Left ventricle myocardium inferior (tissue), 1 donor: ENCODE measurements around the gene CLP1. TPM values are rescaled to one million over a fixed set of nuclear protein-coding genes. Genes with fewer than 3 reads are reported as not detected.

Experiments used
- DNase-seq: peaks from one replicate; pipeline ENCODE4 v3.0.0-alpha.2; 2020
- H3K27ac ChIP-seq: fragments of 200-600 bp; replicated peaks from 2 replicates; pipeline ENCODE4 v1.8.0; 2021
- H3K27me3 ChIP-seq: fragments of 200-600 bp; 2 replicates; pipeline ENCODE4 v1.8.0; 2021; ENCODE audit warnings: low read depth
- H3K36me3 ChIP-seq: fragments of 200-600 bp; 2 replicates; pipeline ENCODE4 v1.8.0; 2021
- H3K4me1 ChIP-seq: fragments of 200-600 bp; 2 replicates; pipeline ENCODE4 v1.8.0; 2021
- H3K4me3 ChIP-seq: fragments of 200-600 bp; 2 replicates; pipeline ENCODE4 v1.8.0; 2021; ENCODE audit warnings: mild to moderate bottlenecking, moderate library complexity
- H3K9me3 ChIP-seq: fragments of 200-600 bp; replicated peaks from 2 replicates; pipeline ENCODE4 v1.8.0; 2021
- intact Hi-C: fragments of 100-400 bp; cut with micrococcal nuclease; formaldehyde crosslinking; loops from one replicate; pipeline ENCODE4 v1.11.0; 2022
- total RNA-seq: library from RNA; stranded (reverse); fragmentation: NEBNext Ultra II Directional; extraction: Animal tissue kit (Norgen Biotek cat#: 25700); gene quantifications from one replicate; pipeline ENCODE4 v1.2.1, GENCODE V29; 2021
- TF ChIP-seq, protein P1 (sequence below): fragments of 200-600 bp; IDR thresholded peaks from 2 replicates; pipeline ENCODE4 v1.8.0; 2021; ENCODE audit warnings: antibody characterized with exemption, mild to moderate bottlenecking, borderline replicate concordance
- donor health status: DM: no; HTN: yes; CAD: no; lungs with severe emphysema.

Gene CLP1
- total RNA-seq, 1 donor from 2014 or later: 6.0 TPM

DNA sequence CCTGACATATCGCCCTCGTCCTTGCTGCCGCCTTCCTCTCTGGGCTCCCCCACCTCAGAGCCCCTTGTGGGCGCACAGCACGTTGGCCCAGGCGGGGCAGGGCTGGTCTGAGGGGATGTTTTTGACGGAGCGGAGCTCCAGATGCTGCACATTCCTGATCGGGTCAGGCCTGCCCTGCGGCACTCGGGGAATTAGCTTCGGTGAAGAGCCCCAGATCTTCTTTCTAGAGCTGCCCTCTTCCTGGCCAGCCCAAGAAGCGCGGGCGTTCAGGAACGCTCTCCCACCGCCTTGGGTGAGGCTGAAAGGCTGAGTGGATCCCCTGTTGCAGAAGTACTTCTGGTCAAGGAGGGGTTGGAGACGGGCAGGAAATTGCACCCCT lies 19.9 kb upstream of the CLP1 start:
- Histone ChIP-seq H3K27ac (peak overlapping the region; percentile 83), H3K4me3 (peak overlapping the region; percentile 93), H3K9me3 (no peaks in the 10 kb centered on the region), H3K4me1 (peaks cover 40% of the 10 kb centered on the region), H3K36me3 (no peaks in the 10 kb centered on the region), H3K27me3 (peaks cover 11% of the 10 kb centered on the region)
- no peak for DNase-seq
- intact Hi-C loops: no loop called here
- TF ChIP-seq, protein P1, sequence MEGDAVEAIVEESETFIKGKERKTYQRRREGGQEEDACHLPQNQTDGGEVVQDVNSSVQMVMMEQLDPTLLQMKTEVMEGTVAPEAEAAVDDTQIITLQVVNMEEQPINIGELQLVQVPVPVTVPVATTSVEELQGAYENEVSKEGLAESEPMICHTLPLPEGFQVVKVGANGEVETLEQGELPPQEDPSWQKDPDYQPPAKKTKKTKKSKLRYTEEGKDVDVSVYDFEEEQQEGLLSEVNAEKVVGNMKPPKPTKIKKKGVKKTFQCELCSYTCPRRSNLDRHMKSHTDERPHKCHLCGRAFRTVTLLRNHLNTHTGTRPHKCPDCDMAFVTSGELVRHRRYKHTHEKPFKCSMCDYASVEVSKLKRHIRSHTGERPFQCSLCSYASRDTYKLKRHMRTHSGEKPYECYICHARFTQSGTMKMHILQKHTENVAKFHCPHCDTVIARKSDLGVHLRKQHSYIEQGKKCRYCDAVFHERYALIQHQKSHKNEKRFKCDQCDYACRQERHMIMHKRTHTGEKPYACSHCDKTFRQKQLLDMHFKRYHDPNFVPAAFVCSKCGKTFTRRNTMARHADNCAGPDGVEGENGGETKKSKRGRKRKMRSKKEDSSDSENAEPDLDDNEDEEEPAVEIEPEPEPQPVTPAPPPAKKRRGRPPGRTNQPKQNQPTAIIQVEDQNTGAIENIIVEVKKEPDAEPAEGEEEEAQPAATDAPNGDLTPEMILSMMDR: no peak

DNA sequence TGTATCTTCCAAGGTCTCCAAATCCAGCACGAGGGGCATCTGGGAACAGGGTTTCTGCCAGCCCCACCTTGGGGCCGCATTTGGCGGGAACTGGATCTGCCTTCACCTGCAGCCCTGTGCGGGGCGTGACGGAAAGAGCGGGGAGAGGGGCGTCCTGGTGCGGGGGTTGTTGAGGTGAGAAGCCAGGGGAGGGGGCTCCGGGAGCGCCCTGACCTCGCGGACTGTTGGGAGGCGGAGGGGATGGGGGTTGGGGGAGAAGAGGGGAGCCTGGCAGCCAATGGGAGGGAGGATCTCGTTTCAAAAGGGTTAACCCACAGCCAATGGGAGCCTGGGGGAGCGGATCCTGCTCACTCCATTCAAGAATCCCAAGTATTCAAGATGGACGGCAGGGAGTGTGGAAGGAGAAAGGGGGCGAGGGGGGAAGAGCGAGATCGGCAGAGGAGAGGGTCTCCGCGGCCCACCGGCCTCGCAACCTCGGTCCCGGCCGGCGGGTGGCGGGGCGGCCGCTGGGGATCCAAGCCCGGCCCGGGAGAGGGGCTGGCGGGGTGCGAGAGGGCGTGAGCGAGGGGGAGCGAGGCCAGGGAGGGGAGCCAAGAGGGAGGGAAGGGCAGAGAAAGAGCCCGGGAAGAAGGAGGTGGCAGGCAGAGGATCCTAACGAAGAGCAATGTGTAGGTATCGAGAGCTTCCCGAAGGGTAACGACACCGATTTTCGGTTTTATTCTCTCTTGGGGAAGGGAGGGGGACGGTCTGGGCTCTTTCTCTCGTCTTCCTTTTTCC lies 19.4 kb upstream of the CLP1 start:
- TF ChIP-seq, protein P1: no peak
- peak; percentile 63 for DNase-seq
- H3K4me1 ChIP-seq: peaks cover 40% of the 10 kb centered on the region
- no peaks in the 10 kb centered on the region for H3K9me3 ChIP-seq
- peak overlapping the region; percentile 93 for H3K4me3 ChIP-seq
- intact Hi-C loops: no loop called here
- no peaks in the 10 kb centered on the region for H3K36me3 ChIP-seq
- H3K27ac ChIP-seq: peak overlapping the region; percentile 83
- H3K27me3 ChIP-seq: peaks cover 8% of the 10 kb centered on the region

DNA sequence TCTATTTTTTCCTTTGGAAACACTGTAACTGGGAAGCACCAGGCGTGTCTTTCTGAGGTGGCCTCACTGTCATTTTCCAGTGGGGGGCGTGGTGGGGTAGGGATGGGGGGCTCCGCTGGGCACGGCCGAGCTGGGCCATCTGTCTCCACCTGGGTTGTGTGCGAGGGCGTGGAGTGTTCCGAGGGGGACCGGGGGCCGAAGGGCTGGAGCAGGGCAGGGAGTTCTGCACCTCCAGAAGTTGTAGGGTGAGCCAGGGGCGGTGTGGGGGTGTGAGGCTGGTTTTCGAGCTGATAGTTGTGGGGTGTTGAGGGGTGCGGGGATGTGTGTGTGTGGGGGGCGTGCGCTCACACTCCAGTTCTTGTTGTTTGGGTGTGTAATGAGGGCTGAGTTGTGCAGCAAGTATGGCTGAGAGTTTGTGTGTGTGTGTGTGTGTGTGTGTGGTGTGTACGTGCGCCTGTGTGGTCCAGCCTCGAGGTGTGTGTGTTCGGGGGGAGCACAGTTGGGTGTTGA lies 18.7 kb upstream of the CLP1 start:
- H3K27ac ChIP-seq: peak overlapping the region; percentile 83
- H3K4me3 ChIP-seq: peak overlapping the region; percentile 93
- no peaks in the 10 kb centered on the region for H3K9me3 ChIP-seq
- H3K4me1 ChIP-seq: peaks cover 42% of the 10 kb centered on the region
- no peaks in the 10 kb centered on the region for H3K36me3 ChIP-seq
- peaks cover 3% of the 10 kb centered on the region for H3K27me3 ChIP-seq
- no peak for DNase-seq
- intact Hi-C loops: no loop called here
- TF ChIP-seq, protein P1: no peak

DNA sequence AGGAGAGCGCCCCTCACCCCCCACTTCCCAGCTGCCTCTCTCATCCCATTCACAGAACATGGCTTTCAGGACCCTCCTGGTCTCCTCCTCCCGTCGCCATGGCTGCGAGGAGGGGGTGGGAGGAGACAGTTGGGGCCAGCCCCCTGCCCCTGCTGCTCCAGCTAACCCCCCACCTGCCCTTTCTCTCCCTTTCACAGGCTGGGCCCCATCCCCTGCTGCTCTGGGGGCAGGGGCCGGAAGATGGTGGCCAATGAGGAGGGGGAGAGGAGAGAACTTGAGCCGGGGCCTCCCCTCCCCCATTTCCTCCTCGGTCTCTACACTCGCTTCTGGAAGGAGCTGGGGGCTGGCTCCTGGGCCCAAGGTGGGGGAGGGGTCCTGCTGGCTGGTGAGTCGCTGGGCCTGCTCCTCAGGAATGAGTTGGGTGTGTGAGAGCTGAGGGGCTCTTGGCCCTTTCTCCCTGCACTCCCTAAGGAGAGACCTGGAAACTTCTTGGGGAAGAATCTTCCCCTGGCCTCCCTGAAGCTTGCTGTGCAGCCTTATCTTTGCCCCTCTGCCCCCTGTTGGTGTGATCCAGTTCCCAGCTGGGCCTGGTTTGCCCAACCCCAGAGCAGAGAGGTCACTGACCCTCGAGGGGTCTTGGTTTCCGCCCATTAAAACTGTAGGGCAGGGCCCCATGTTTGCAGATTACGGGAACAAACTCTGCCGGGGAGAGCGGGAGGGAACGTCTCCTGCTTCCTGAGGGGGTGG lies 18.1 kb upstream of the CLP1 start:
- H3K4me3 ChIP-seq: peak overlapping the region; percentile 93
- TF ChIP-seq, protein P1: no peak
- H3K27ac ChIP-seq: peak overlapping the region; percentile 44
- intact Hi-C loops: loop anchor here (5.0 kb wide), 1 partner anchor 72 kb away; the partner anchor contains the start of gene UBE2L6
- H3K9me3 ChIP-seq: no peaks in the 10 kb centered on the region
- no peaks in the 10 kb centered on the region for H3K27me3 ChIP-seq
- DNase-seq: no peak
- H3K36me3 ChIP-seq: no peaks in the 10 kb centered on the region
- peaks cover 49% of the 10 kb centered on the region for H3K4me1 ChIP-seq

DNA sequence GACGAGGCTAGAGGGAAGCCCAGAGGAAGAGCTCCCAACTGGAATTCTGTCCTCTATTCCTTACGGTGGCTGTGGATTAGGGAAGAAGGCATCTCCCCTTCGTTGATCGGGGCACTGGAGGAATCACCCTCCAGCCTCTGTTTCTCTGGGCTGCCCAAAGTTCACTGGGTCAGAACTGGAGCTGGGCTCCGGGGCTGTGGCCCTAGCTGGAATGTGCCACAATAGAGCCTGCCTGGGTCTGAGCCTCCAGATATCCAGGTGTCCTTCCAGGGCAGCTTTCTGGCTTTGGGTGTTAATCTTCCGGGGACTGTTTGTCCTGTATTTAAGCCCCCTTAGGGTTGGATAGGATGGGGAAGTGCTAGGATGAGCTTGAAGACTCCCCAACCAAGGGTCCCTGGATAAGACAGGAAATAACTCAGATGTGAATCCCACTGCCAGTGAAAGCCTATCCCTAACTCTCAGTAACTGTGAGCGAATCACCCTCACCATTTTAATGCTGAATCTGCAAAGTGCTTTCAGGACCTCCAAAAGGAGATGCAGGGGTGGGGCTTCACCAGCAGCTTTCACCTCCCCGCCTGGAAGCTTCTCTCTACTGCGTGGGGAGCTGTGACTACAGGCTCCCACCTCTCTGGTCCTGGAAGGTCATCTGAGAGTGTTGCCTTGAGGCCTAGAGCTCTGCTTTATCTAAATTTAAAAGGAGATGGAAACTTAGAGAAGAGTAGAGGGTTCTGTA lies 17.3 kb upstream of the CLP1 start:
- TF ChIP-seq, protein P1: no peak
- DNase-seq: no peak
- Histone ChIP-seq H3K4me1 (peaks cover 56% of the 10 kb centered on the region), H3K27ac (peak overlapping the region; percentile 44), H3K27me3 (no peaks in the 10 kb centered on the region), H3K36me3 (no peaks in the 10 kb centered on the region), H3K4me3 (peak overlapping the region; percentile 93), H3K9me3 (no peaks in the 10 kb centered on the region)
- intact Hi-C loops: loop anchor here (5.0 kb wide), 1 partner anchor 73 kb away; the partner anchor contains the start of gene UBE2L6
